Erythroblast (primary cell): Measurements from ENCODE around the gene PCA3.

Experiments
- GATA1 ChIP-seq: IDR thresholded peaks from 2 replicates; pipeline ENCODE4 v1.6.1; 2011; ENCODE audit warnings: low read depth, mild to moderate bottlenecking, control low read depth, low read length, moderate library complexity
- POLR2A ChIP-seq: IDR thresholded peaks from 2 replicates; pipeline ENCODE4 v1.6.1; 2011; ENCODE audit warnings: mild to moderate bottlenecking, low read length

DNA sequence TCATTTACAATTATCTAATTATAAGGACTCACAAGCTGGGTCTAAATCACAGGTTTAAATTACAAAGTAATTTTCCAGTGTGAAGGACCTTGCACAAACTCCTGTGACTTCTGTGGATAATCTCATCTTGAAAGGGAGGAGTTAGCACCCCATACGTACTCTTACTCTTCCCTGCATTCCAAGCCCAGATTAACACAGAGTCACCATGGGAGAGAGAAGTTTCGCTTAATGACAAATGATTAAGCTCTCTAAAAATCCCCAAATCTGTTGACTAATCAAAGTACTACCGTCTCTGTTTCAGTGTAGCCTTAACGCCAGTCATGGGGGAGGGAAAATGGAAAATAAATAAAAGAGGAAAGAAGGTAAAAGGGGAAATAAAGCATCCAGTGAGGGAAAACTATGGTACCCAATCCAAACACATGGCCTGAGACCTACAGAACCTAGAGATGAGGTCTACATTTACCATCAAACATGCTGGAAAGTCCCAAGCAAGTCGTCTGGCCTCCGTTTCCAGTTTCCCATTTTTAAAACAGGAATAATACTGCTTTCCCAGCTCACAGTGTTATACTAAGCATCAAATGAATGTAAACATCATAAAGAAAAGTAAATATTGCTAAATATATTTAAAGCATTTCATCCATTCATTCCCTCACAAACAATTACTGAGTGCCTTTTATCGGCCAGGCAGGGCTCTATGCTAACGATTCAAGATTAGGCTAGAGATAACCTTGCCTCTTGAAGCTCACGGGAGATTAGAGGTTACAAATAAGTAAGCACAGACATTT lies 63.2 kb downstream of the PCA3 start:
- TF ChIP-seq POLR2A, result no peak
- TF ChIP-seq GATA1, result no peak
